Measurements from ENCODE around the gene ADARB2. TPM values are rescaled to one million over a fixed set of nuclear protein-coding genes. Genes with fewer than 3 reads are reported as not detected.

ADARB2 gene
- total RNA-seq, 1 experiment from 2014 or later, result not detected

- no peaks in the 10 kb centered on the region for H3K9me3 Mint-ChIP-seq (ENCODE audit: low read depth, unreplicated experiment)
- H3K27me3 Mint-ChIP-seq (ENCODE audit: unreplicated experiment), result peaks cover 34% of the 10 kb centered on the region
- BruUV-seq (replicated peaks), result no TSS peak
- H3K4me3 Mint-ChIP-seq (ENCODE audit: low read depth, unreplicated experiment), result no peak overlapping the region
- H3K4me1 Mint-ChIP-seq (ENCODE audit: low read depth, unreplicated experiment), result no peaks in the 10 kb centered on the region
- DNase-seq, result no peak
- TF ChIP-seq CTCF (IDR thresholded peaks at IDR 0.05; ENCODE audit: unreplicated experiment), result no peak
- H3K36me3 Mint-ChIP-seq (ENCODE audit: insufficient read depth, unreplicated experiment), result peaks cover 5% of the 10 kb centered on the region
- no peak overlapping the region for H3K27ac Mint-ChIP-seq (ENCODE audit: unreplicated experiment)
- intact Hi-C loops (cut with micrococcal nuclease; ENCODE audit: unreplicated experiment), result no loop called here
- CTCF ChIA-PET, result no interaction called here
Measured at GRCh38 chr10:1406132-1406966, 331.0 kb downstream of the ADARB2 start.

GRCh38 chr10:1404323-1405260 lies 332.7 kb downstream of the ADARB2 start:
- BruUV-seq (replicated peaks), result no TSS peak
- no peak overlapping the region for H3K4me3 Mint-ChIP-seq (ENCODE audit: low read depth, unreplicated experiment)

GRCh38 chr10:1403508-1404322 lies 333.6 kb downstream of the ADARB2 start:
- no peak for DNase-seq
- no peak overlapping the region for H3K27ac Mint-ChIP-seq (ENCODE audit: unreplicated experiment)
- H3K4me1 Mint-ChIP-seq (ENCODE audit: low read depth, unreplicated experiment), result no peaks in the 10 kb centered on the region
- no peak overlapping the region for H3K4me3 Mint-ChIP-seq (ENCODE audit: low read depth, unreplicated experiment)
- TF ChIP-seq CTCF (IDR thresholded peaks at IDR 0.05; ENCODE audit: unreplicated experiment), result no peak
- no peaks in the 10 kb centered on the region for H3K9me3 Mint-ChIP-seq (ENCODE audit: low read depth, unreplicated experiment)
- CTCF ChIA-PET, result interaction anchor here (1.4 kb wide), 1 partner anchor 17 kb away, joined by 4 read pairs; no protein-coding TSS in a partner anchor
- H3K36me3 Mint-ChIP-seq (ENCODE audit: insufficient read depth, unreplicated experiment), result no peaks in the 10 kb centered on the region
- intact Hi-C loops (cut with micrococcal nuclease; ENCODE audit: unreplicated experiment), result no loop called here
- peaks cover 56% of the 10 kb centered on the region for H3K27me3 Mint-ChIP-seq (ENCODE audit: unreplicated experiment)
- BruUV-seq (replicated peaks), result no TSS peak

More at GRCh38 chr10:1404323-1405260, 332.7 kb downstream of the ADARB2 start:
- Mint-ChIP-seq H3K4me1 (ENCODE audit: low read depth, unreplicated experiment) (no peaks in the 10 kb centered on the region), H3K27ac (ENCODE audit: unreplicated experiment) (no peak overlapping the region), H3K36me3 (ENCODE audit: insufficient read depth, unreplicated experiment) (peaks cover 5% of the 10 kb centered on the region), H3K9me3 (ENCODE audit: low read depth, unreplicated experiment) (no peaks in the 10 kb centered on the region), H3K27me3 (ENCODE audit: unreplicated experiment) (peaks cover 51% of the 10 kb centered on the region)
- CTCF ChIA-PET, result interaction anchor here (1.4 kb wide), 1 partner anchor 16 kb away, joined by 4 read pairs; no protein-coding TSS in a partner anchor
- no peak for DNase-seq
- TF ChIP-seq CTCF (IDR thresholded peaks at IDR 0.05; ENCODE audit: unreplicated experiment), result no peak
- intact Hi-C loops (cut with micrococcal nuclease; ENCODE audit: unreplicated experiment), result no loop called here

Measured in Calu3 (cell line).